Breast epithelium (tissue), 4 donors: ENCODE measurements around the gene CLEC12A. TPM values are rescaled to one million over a fixed set of nuclear protein-coding genes. Genes with fewer than 3 reads are reported as not detected.

ENCODE experiments used
- DNase-seq, 2 donors: peaks; one replicate each; pipeline ENCODE4 v3.0.0-alpha.2; 2019; ENCODE audit warnings: low spot score in 2 of 2
- H3K27ac ChIP-seq, 2 donors: fragments of 200-600 bp; sonication (generic) in 1 of 2; one replicate each; pipeline ENCODE4 v1.5.1; 2016 to 2019; ENCODE audit warnings: mild to moderate bottlenecking in 1 of 2
- H3K27me3 ChIP-seq, 2 donors: fragments of 200-600 bp; sonication (generic) in 1 of 2; one replicate each; pipeline versions ENCODE4 v1.5.1 to v1.6.0; 2017 to 2019; ENCODE audit warnings: control low read depth in 1 of 2, mild to moderate bottlenecking in 1 of 2
- H3K36me3 ChIP-seq: fragments of 200-600 bp; one replicate; pipeline ENCODE4 v1.5.1; 2019
- H3K4me1 ChIP-seq, 2 donors: fragments of 200-600 bp; sonication (generic); one replicate each; pipeline ENCODE4 v1.5.1; 2016 to 2019; ENCODE audit warnings: control low read depth in 1 of 2
- H3K4me3 ChIP-seq, 3 donors: fragments of 200-600 bp; sonication (generic); 1 replicate in 2 of 3; 2 replicates in 1 of 3; pipeline ENCODE4 v1.5.1; 2016 to 2019; ENCODE audit warnings: mild to moderate bottlenecking in 3 of 3, moderate library complexity in 2 of 3
- H3K9me3 ChIP-seq, 2 donors: fragments of 200-600 bp; sonication (generic) in 1 of 2; one replicate each; pipeline ENCODE4 v1.5.1; 2016 to 2019; ENCODE audit warnings: control low read depth in 1 of 2
- CTCF ChIP-seq, 3 donors: fragments of 450-650 bp; IDR thresholded peaks; one replicate each; pipeline ENCODE4 v1.5.1; 2016 to 2017; ENCODE audit warnings: antibody characterized with exemption in 3 of 3, mild to moderate bottlenecking in 3 of 3, moderate library complexity in 3 of 3
- POLR2A ChIP-seq: fragments of 450-650 bp; IDR thresholded peaks from one replicate; pipeline ENCODE4 v1.6.1; 2016; ENCODE audit warnings: antibody characterized with exemption, mild to moderate bottlenecking, moderate library complexity
- POLR2AphosphoS5 ChIP-seq, 3 donors: sonication (generic); formaldehyde crosslinking; IDR thresholded peaks; one replicate each; pipeline ENCODE4 v1.6.1; 2017; ENCODE audit warnings: antibody characterized with exemption in 3 of 3
- intact Hi-C: fragments of 100-400 bp; cut with DNase I; formaldehyde crosslinking; loops from one replicate; pipeline ENCODE4 v1.15.1; 2023; ENCODE audit warnings: low total_unique reads
- total RNA-seq, 3 donors: library from RNA; depleted of rRNA; stranded (reverse); fragments of >200 nt; gene quantifications; one replicate each; pipeline ENCODE4 v1.1.0, GENCODE V29; 2016

Gene CLEC12A
- total RNA-seq, result 1 to 10 TPM in 2 of 3 donors, not detected in 1; 1.6 to 1.9 TPM

- intact Hi-C loops, result no loop called here
- Histone ChIP-seq H3K36me3 (no peaks in the 10 kb centered on the region), H3K27me3 (no peaks in the 10 kb centered on the region), H3K9me3 (no peaks in the 10 kb centered on the region), H3K4me1 (no peaks in the 10 kb centered on the region), H3K4me3 (no peak within 1 kb of the TSS), H3K27ac (no peak within 1 kb of the TSS)
- TF ChIP-seq POLR2A (no peak), CTCF (IDR thresholded peaks at IDR 0.05) (no peak), POLR2AphosphoS5 (IDR thresholded peaks at IDR 0.05) (no peak)
- DNase-seq, result no peak
Observed at GRCh38 chr12:9971181-9971580, at the start of gene CLEC12A. CLEC12A (plus strand) TSS chr12:9971409; CDS start chr12:9971597, 188 bp downstream.

GRCh38 chr12:9922429-9922828, 48.8 kb upstream of the CLEC12A start:
- Histone ChIP-seq H3K9me3 (peaks cover 0 to 7% of the 10 kb centered on the region in 2 donors), H3K36me3 (no peaks in the 10 kb centered on the region), H3K27me3 (no peaks in the 10 kb centered on the region), H3K4me1 (no peaks in the 10 kb centered on the region), H3K27ac (no peak overlapping the region), H3K4me3 (no peak overlapping the region)
- DNase-seq, result no peak
- intact Hi-C loops, result loop anchor here (10.0 kb wide), 1 partner anchor 108 kb away; no protein-coding TSS in a partner anchor
- no peak for TF ChIP-seq POLR2A
- TF ChIP-seq POLR2AphosphoS5 (IDR thresholded peaks at IDR 0.05), result no peak
- TF ChIP-seq CTCF (IDR thresholded peaks at IDR 0.05), result no peak

DNA sequence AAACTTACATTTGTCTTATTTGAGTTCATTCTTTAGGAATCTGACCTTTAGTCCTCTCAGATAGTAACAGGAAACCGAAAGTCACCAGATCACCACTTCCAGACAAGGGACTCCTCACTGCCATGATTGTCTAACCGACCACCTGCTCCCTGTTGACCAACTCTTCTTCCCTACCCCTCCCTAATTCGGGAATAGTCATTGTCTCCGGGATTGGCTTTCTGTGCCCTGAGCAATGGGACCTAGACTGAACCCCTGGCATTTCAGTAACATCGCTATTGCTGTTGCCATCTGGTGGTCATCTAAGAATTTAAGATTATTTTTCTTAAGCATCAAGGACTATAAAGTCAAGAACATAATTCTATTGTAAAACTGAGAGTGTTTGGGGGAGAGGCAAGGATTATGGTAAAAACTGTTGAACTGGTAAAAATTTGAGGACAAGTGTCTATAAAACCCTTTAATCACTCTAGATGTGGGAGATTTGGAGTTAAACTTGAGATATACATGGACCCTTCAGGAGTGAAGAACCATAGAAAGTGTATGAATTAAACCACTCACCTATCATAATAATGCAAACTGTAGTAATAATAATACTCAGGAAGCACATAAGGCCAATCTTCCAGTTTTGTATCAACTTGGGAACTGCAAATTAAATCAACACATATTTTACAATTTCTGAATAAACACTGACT, 45.4 kb upstream of the CLEC12A start:
- intact Hi-C loops, result loop anchor here (10.0 kb wide), 1 partner anchor 111 kb away; no protein-coding TSS in a partner anchor
- no peaks in the 10 kb centered on the region for H3K9me3 ChIP-seq

DNA sequence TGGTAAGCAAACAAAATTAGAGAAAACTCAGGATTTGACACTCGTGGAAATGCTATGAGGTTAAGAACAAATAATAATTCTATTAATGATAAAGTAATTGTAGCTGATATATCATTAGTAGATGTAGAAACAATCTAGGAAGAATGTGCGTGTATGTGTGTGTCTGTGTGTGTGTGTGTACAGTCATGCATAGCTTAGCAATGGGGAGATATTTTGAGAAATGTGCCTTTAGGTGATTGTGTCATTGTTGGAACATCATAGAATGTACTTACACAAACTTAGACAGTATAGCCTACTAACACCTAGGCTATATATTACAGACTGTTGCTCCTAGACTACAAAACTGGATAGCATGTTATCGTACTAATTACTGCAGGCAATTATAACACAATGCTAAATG, 44.3 kb upstream of the CLEC12A start:
- H3K27me3 ChIP-seq, result no peaks in the 10 kb centered on the region
- TF ChIP-seq POLR2A, result no peak
- TF ChIP-seq CTCF (IDR thresholded peaks at IDR 0.05), result no peak
- TF ChIP-seq POLR2AphosphoS5 (IDR thresholded peaks at IDR 0.05), result no peak
- intact Hi-C loops, result loop anchor here (10.0 kb wide), 1 partner anchor 112 kb away; no protein-coding TSS in a partner anchor

More for the DNA sequence above, 45.4 kb upstream of the CLEC12A start:
- Histone ChIP-seq H3K27ac (no peak overlapping the region), H3K27me3 (no peaks in the 10 kb centered on the region), H3K4me3 (no peak overlapping the region), H3K4me1 (no peaks in the 10 kb centered on the region), H3K36me3 (no peaks in the 10 kb centered on the region)
- DNase-seq, result no peak
- TF ChIP-seq CTCF (IDR thresholded peaks at IDR 0.05) (peak in 1 of 3 donors; percentile 46), POLR2AphosphoS5 (IDR thresholded peaks at IDR 0.05) (no peak), POLR2A (no peak)

GRCh38 chr12:9928607-9929006, 42.6 kb upstream of the CLEC12A start:
- no peak for DNase-seq
- Histone ChIP-seq H3K4me1 (no peaks in the 10 kb centered on the region), H3K27ac (no peak overlapping the region), H3K27me3 (no peaks in the 10 kb centered on the region), H3K9me3 (no peaks in the 10 kb centered on the region), H3K4me3 (no peak overlapping the region), H3K36me3 (no peaks in the 10 kb centered on the region)
- TF ChIP-seq CTCF (IDR thresholded peaks at IDR 0.05) (no peak), POLR2A (no peak), POLR2AphosphoS5 (IDR thresholded peaks at IDR 0.05) (no peak)
- intact Hi-C loops, result loop anchor here (10.0 kb wide), 1 partner anchor 114 kb away; no protein-coding TSS in a partner anchor

More for the DNA sequence above, 44.3 kb upstream of the CLEC12A start:
- no peak for DNase-seq
- Histone ChIP-seq H3K4me3 (no peak overlapping the region), H3K27ac (no peak overlapping the region), H3K9me3 (no peaks in the 10 kb centered on the region), H3K36me3 (no peaks in the 10 kb centered on the region), H3K4me1 (no peaks in the 10 kb centered on the region)
